Effector CD4-positive, alpha-beta T cell (primary cell): ENCODE results near the gene RAD51B.

Experiments used
- DNase-seq: peaks from one replicate; pipeline ENCODE4 v3.0.0-alpha.2; 2020

The RAD51B gene

DNA sequence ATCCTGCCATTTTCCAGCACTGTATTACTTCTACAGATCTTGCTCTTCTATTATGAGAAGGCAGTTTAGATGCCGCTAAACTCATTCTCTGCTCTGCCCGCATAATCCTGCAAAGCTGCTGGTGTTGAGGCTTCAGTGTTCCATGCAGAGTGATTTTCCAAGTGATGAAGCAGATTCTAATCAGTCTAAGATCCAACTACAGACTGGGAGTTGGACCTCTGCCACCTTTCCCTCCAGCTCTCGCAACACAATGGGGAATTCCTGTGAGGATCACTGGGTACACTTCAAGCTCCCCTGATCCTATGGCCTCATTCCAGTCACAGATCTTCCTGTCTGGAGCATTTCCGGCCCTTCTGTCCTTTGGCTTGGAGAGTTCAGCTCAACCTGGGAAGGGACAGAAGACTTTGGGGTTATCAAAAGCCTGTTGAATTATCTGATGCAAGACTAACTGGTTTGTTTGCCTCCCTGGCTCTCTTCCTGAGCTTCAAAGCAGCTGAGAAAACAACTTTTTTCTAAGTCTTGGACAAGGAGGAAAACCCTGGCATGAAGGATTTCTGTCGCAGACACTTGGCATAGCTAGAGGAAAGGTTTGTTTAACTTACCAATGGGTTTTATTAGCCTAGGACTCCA lies 639.4 kb downstream of the RAD51B start:
- DNase-seq, result no peak

DNA sequence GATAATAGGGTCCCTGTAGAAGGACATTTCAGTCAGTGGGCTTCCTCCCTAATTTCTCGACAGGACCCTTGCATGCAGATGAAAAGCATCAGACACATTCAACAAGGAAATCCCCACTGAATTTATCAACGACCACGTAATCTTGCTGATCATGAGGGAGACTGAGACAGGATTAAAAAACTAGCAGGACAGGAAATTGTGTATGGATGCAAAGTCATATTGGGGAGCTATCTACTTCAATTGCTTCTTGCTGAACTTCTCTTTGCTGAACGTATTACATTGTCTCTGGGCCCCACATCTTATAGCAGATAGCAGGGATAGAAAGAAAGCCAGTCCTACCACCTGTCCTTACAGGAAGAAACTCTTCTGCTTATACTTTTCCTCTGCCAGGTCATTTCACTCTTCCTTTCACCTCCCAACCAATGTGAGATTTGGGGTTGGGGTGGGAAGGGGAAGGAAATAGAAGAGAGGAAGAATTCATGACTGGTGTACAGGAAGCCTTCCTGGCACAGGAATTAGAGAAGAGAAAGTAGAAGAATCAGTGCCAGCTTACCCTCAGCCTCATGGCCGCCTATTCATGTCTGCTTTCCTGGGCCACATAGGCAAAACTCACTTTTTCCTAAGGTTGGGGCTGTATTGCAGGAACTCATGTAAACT lies 640.0 kb downstream of the RAD51B start:
- no peak for DNase-seq

DNA sequence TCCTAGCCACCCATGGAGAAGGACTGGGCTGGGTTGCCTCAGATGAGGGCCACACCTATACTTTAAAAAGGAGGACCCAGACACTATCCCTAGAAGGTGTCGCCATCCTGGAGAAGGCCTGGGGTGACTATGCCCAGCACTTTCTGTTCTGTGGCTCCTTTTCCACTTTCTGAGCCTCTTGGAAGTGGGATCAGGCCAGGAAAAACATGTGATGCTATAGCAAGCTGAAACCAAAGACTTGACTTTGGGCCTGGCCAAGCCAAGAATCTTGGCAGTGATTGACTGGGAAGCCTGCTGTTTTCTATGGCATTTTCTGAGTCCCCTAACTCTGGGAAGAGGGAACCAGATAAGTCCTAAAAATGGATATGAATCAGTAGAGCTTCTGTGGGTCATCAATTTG lies 641.0 kb downstream of the RAD51B start:
- no peak for DNase-seq

DNA sequence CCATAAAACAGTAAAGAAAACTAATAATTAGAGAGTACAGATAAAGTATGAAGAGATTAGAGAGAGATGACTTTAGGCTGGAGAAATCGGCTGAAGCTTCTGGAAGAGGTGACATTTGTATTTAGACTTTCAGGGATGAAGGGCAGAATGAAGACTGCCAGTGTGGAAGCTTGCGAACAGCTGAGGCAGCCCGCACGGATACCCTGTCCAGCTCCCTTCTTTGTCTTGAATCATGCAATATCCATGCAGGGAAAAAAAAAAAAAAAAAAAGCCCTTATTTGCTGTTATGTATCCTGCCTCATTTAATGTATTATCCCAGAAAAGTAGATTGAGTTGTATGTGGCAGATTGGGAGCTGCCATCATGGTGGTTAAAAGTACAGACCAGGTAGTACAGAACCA lies 641.5 kb downstream of the RAD51B start:
- no peak for DNase-seq

DNA sequence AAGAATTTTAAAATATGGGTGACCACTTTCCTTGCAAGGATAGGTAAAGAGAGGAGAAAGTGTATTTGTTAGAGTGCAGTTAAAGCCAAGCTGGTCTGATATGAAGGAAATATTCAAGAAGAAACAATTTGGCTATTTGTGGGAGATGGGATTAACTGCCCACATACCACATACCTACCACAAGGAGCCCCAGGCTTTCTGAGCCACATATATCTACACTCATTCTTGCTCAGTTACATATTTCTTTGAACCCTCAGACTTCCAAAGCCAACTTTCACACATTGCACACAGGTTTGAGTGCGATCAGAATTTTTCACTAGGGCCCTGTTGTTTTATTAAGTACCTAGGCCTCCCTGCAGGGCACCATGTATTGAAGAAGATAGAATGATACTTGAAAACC lies 643.1 kb downstream of the RAD51B start:
- no peak for DNase-seq

DNA sequence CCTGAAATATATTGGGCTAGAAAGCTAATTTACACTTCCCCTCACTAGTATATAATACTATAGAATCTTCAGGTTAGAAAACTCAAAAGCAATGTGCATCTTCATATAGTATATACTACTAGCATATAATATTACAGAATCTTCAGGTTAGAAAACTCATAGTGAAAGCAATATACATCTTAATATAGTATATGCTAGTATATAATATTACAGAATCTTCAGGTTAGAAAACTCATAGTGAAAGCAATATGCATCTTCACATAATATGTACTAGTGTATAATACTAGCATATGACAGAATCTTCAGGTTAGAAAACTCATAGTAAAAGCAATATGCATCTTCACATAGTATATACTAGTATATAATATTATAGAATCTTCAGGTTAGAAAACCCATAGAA lies 643.7 kb downstream of the RAD51B start:
- no peak for DNase-seq

DNA sequence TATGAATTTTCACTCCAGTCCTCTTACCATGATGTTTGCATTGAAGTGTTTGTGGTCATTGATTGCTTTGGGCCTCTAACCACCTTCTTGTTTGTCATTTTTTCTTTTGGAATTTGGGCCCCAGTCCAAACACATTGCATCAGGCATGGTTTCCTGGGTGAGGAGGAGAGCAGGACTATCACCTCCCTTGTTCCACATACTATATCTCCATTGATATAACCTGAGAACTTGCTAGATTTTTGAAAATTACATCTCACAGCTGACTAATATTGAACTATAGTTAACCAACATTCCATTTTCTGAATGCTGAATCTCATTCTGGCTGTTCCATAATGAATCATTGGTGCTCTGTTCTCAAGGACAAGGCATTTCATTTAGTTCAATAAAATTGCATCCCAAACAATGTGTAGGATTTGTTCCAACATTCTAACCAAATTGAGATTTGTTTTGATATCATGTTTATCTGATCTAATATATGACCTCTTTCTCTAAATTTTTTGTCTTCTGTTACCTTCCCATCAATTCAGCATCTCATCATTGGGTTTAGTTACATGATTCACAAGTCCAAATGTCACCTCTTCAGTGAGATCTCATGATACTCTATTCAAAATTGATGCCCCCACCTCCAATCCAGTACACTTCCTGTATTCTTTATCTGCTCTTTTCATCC lies 644.3 kb downstream of the RAD51B start:
- DNase-seq, result no peak

DNA sequence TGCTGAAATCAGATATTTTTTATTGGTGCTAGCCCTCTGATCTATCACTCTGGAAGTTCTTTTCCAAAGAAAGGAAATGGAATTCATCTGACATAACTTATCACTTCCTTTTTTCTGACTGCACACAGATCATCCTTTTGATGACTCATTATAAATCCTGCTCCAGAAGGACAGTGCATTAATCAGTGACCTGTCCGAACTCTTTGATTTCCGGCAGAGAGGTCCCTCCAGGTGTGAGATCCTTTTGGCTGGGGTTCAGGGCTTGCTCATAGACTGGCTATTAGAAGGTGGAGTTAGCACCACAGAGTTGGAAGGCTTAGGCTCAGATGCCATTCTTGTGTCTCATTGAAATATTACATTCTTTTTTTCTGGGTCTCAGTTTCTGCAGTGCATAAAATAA lies 645.1 kb downstream of the RAD51B start:
- DNase-seq, result no peak

DNA sequence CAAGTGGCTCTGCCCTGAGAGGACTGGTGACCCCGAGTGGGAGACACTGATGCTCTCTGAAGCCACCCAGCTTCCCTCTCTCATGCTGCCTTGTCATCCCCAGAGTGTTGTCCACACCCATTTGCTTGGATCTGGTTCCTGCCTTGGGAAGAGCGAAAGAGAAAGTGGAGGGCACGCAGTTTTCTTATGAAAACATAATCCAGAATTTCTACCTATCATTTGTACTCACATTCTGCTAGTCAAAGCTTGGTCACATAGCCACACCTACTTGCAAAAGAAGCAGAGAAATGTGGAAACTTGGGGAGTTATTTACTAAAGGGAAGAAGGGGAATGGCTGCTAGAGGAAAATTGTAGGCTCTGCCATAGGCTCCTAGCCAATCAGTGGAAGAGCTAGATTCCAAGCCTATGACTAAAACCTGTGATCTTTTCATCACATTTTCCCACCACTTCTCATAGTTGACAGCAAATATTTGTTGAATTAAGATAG lies 647.0 kb downstream of the RAD51B start:
- DNase-seq, result no peak

DNA sequence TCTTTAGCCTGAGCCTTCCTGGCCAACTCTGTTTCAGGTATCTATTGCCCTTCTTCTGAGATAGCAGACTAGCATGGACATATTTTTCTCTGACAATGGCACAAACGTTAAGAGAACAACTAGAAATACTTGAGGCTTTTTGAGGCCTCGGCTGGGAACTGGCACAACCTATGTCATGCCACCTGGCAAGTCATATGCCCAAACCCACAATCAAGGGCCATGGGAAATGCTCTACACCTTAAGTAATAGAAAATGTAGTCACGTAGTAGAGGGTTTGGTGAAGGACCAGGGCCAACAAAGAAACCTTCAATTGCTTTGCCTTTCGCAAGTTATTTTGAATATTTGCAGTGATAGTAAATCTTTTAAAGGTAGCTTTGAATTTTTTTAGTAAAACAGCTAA lies 647.8 kb downstream of the RAD51B start:
- no peak for DNase-seq

DNA sequence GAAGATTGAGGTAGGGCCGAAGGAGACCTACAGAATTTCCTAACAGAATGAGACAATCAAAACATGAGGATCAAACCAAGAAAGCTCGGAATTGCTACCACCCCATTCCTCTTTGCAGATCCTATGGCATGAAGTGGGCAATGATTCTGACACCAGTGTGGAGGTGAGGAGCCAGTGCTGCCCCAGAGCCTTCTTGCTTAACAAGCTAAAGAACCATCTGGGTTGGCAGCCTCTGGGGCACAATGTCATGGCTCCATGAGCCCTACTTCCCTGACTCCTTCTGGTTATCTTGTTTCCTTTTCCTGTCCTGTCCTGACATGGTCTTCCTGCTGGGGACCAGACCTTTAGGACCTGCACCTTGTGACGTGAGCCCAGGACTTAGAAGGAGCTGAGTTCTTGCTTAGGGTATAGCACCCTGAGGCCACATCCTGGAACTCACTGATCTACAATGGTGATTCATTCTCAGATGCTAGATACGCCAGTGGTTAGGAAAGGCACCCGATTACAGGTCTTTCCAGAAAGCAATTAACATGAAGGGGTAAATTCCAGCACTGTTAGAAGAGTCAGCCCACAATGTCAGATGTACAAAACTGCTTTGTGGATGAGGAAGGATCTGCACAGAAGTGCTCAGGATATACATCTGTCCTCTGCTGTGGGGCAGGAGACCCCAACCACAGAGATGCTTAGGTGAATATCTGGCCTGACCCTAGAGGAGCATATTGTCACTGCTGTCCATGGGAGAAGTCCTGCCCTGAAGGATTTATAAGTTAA lies 649.0 kb downstream of the RAD51B start:
- DNase-seq, result no peak

DNA sequence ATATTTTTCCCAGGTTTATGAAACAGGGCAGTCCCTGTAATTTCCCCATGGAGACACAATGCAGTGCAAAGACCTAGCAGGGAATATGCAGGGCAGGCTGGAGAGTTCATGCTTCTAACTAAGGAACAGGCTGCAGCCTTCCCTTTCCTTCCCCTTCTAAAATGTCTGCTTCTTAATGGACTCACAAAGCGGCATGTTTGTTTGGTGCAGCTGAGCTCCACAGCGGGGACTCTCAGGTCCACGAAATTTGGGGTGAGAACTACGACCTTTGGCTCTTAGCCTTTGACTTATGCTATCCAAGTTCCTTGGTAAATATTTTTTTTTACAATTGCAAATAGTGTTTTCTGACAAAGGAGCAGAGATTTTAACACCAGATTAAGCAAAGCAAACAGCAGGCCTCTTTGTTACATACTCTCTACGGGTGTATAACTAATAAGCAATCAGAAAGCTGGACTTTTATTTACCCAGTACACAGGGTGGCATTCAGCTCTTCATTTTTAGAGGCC lies 649.7 kb downstream of the RAD51B start:
- DNase-seq, result no peak

DNA sequence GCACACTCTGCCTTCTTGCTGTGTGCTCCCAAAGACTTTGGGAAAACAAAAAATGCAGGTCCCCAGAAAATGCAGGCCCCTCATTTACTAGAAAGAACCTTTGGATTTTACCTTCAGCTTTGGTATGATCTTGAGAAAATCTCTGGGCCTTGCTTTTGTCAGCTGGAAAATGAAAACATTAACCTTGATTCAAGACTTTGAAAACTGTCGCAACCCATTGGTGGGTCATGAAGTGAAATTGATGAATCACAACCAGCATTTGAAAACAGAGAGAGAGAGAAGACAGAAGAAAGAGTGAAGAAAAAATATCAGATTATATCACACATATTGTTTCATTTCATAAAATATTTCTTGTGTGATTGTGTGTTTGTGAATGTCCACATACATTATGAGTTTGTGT lies 650.8 kb downstream of the RAD51B start:
- no peak for DNase-seq

DNA sequence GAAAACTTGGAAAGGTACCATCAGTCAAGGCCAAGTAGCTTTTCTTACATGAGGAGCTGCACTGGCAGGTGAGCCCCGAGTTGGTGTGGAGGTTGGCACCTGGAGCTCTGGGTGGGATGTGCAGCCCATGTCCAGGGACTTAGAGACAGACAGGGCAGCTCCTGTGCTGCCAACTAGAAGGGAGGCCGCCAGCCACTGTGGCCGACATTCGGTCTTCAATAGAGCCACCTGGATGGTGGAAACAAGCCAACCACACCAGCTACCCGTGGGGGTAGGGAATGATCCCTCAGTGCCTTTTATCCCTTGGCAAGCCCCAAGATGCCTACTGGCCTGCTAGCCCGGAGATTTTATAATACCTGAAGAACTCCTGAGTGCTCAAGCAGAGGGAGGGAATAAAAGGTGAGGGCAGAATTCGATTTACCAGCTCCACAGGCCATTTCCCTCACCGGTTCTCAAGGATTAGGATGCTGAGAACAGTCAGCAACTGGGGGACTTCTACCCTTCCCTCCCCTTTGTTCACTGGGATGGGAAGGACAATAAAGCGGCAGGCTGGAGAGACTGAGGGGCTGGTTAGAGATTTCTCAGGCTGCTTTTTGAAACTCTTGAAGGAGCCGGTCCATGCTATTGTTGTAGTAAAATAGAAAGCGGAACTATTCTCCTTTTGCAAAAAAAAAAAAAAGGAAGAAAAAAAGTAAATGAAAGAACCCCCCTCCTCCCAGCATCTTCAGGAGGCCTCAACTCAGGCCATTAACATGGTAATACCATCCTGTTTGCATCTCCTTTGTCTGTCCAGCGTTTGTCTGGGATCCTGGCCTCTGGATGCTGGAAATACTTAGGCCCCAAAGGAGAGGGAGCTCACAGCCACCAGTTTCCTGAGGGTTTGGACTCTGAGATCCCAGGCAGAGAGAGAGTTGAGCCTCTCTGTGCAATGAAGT lies 651.7 kb downstream of the RAD51B start:
- no peak for DNase-seq

DNA sequence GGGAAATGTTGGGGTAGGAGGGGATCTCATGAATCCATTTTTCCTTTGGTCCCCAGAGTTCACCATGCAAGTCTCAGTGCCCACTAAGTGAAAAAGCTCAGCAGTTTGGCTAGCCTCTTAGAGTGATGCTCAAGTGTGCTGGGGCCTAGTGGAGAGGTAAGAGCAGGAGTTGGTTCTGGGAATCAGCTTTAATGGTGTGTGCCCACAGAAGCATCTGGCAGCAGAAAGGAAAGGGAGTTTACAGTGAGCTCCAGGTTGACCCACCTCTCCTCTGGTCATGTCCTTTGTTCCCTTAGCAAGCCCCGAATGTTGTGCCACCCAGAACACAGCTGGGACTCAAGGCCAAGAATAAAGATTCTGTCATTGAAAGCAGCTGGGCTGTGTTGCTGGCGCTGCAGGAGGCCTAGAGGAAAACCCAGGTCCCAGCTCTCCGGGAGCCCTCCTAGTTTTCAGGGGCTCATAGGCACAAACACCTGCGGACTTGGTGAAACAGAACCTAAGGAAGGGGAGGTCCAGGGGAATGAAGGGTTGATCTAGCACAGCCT lies 652.5 kb downstream of the RAD51B start:
- DNase-seq, result no peak

DNA sequence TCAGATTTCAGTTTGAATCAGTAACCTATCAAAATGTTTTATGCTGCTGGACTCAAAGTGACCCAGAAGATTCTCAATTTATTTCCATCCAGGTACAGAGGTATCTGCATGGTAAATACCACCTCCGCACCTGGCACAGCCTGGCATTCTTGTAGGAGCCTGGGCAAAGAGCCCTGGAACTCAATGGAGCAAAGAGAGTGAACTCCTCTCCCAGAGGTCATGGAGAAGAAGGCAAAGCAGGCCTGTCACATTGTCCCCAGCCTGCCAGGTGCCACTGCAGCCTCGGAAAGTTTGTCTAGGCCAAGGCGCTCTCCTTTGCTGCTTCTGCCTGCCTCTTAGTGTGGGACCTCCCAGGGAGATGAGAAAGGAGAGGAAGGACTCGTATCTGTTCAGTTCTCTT lies 653.5 kb downstream of the RAD51B start:
- no peak for DNase-seq

DNA sequence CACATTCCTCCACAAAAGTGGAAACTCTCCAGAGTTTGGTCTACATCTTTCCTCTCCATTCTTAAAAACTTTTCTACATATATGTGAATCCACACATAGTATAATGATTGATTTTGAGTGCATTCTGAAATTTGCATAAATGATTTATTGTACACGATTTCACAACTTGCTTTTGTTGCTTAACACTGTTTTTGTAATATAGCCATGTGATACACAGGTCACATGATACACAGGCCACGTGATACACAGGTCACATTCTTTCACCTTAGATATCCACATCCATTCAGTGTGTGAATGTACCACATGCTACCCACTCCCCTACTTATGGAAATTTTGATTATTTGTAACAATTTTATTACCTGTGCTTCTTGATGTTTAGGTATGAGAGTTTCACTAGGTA lies 654.2 kb downstream of the RAD51B start:
- DNase-seq, result no peak

DNA sequence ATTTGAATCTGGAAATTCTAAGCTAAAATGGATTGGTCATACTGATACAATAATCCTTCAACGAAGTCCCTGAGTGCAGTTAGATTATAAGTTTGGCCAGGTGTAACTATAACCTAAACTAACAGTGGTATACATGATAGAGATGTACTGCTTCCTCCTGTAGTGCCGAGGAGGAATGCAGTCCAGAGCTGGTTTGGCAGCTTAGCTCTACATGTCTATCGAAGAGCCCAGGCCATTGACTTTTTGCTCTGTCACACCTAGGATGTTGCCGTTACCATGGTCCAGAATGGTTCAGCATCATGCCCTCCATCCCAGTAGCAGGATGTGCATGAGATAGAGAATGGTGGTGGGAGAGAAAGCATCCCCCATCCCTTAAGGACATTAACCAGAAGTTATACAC lies 655.2 kb downstream of the RAD51B start:
- no peak for DNase-seq

DNA sequence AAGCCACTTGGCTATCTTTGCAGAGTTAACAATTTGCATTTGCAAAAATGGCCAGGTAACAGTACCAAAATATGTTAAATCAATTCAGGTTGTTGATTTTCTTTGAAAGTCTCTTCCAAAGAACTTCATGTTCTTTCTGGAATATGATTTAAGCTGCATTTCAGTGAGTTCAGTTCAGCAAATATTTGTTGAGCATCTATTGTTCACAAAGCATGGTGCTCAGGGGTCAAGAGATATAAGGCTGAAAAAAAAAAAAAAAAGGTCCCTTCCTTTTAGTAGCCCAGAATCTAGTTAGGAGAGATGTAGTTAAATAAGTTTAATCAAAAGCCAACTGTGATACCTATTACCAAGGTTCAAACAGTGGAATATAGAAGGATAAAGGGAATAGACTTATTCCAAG lies 656.2 kb downstream of the RAD51B start:
- DNase-seq, result no peak

DNA sequence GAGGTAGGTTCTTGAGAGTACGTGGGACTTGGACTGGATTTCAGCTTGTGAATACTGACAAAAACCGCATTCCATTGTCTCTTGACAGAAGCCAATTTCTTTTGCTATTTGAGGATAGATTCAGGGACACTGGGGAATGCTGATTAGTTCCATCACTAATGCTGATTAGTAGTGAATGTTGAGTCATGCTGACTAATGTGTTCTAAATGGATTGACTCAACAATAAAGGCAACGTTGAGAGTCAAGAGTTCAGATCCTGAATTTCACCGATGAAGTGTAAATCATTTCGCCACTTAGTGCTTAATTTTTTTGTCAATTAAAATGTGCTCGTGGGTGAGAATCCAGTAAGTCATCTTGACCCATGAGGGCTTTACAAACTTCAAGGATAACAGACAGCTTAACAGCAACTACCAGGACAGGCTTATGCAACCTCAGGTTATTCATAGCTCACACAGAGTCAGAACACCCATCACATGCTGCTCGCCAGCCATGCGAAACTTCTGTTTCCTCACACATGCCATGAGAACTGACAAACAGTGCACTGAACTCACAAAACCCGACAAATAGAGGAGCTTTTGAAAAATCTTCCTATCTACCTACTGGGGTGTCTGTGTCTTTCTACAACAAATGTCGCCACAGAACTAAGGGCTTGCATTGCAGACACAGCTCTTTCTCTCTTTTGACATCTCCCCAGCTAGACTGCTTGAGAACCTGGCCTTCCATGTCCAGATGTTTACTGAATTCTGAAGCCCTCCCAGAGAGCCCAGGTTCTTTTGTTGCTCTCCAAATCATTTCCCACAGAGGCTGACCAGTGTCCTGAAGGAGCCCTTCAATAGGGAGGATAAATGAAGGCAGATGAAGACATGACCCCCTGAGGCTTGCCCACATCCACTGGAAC lies 656.9 kb downstream of the RAD51B start:
- no peak for DNase-seq

DNA sequence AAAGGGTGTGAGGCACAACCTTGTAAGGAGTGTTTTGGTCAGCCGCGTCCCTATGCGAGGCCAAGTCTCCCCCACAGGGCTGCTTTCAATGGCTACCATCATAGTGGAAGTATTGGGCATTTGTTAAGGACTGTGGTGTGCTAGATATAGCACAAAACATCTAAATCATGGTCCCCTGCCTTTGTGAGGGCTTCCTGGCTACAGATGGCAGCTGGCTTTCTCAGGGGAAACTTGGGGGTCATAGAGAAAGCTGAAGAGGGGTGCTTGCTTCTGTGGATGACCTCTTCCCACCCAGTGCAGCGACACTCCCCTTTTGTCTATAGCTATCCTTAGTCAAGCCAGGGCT lies 657.5 kb downstream of the RAD51B start:
- DNase-seq, result no peak
